BE2C (cell line): ENCODE measurements around the gene PRDM16.

Source experiments
- DNase-seq: peaks from one replicate; pipeline ENCODE4 v3.0.0-alpha.2; 2020
- H3K27me3 ChIP-seq: fragments of 250-450 bp; sonication (Bioruptor Pico); 2 replicates; pipeline ENCODE4 v1.5.1; 2020; ENCODE audit warnings: mild to moderate bottlenecking
- H3K36me3 ChIP-seq: fragments of 250-450 bp; sonication (Bioruptor Pico); 2 replicates; pipeline ENCODE4 v1.5.1; 2020; ENCODE audit warnings: mild to moderate bottlenecking
- H3K4me1 ChIP-seq: fragments of 250-450 bp; sonication (Bioruptor Pico); 2 replicates; pipeline ENCODE4 v1.5.1; 2020
- H3K4me3 ChIP-seq: 2 replicates; pipeline ENCODE4 v1.5.1; 2011; ENCODE audit warnings: low read depth, low read length
- H3K9me3 ChIP-seq: fragments of 250-450 bp; sonication (Bioruptor Pico); 2 replicates; pipeline ENCODE4 v1.5.1; 2020
- TF ChIP-seq, protein P1 (sequence below): IDR thresholded peaks from 2 replicates; pipeline ENCODE4 v1.5.1; 2012; ENCODE audit warnings: mild to moderate bottlenecking, low read depth, low read length

PRDM16 gene

DNA sequence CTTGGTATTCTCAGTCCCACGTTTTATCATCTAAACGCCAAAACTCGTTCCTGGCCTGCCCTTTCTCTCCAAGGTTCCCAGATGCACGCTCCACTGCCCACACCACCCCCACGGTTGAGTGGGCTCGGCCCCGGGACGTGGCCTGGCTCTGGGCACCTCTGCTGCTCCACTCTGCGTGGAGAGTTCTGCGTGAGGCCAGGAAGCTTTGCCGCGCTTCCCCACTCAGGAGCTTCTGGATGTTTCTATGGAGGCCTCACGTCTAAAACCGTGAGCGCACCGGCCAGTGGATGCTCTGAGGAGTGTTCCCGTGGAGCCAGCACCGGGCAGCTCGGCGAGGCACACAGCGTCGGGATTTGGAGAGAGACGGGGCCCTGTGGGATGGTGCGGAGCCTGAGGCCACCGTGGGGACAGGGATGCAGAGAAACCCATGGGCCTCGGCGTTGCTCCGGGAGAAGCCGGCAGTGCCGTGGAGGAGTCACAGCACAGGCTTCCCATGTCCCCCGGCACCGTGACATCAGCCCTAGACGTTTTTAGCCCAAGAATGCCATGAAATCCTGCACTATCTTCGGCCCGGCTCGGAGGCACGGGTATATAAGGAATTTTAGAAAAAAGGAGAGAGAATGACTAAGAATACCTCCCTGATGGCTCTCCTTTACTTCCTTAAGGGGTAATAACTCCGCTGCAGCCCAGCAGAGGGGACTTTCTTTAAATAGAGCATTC, 125.9 kb downstream of the PRDM16 start:
- H3K36me3 ChIP-seq, result no peaks in the 10 kb centered on the region
- no peaks in the 10 kb centered on the region for H3K27me3 ChIP-seq
- no peak overlapping the region for H3K4me3 ChIP-seq
- no peak for DNase-seq
- TF ChIP-seq, protein P1, sequence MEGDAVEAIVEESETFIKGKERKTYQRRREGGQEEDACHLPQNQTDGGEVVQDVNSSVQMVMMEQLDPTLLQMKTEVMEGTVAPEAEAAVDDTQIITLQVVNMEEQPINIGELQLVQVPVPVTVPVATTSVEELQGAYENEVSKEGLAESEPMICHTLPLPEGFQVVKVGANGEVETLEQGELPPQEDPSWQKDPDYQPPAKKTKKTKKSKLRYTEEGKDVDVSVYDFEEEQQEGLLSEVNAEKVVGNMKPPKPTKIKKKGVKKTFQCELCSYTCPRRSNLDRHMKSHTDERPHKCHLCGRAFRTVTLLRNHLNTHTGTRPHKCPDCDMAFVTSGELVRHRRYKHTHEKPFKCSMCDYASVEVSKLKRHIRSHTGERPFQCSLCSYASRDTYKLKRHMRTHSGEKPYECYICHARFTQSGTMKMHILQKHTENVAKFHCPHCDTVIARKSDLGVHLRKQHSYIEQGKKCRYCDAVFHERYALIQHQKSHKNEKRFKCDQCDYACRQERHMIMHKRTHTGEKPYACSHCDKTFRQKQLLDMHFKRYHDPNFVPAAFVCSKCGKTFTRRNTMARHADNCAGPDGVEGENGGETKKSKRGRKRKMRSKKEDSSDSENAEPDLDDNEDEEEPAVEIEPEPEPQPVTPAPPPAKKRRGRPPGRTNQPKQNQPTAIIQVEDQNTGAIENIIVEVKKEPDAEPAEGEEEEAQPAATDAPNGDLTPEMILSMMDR, result no peak
- no peaks in the 10 kb centered on the region for H3K4me1 ChIP-seq
- no peaks in the 10 kb centered on the region for H3K9me3 ChIP-seq

DNA sequence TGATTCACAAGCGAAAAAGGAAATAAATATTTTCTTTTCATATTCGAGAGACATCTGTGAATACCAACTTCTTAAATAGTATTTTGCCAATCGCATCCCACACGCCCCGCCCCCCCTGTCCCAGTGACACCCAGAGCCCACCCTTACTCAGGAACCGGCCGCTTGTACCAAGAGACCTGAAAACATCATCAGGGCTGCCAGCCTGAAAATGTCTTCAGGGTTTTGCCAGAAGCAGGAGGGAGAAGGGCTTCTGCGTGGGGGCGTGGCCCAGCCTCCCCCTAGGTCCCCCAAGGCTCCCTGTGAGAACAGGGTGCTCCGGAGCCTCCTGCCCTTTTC, 126.4 kb downstream of the PRDM16 start:
- TF ChIP-seq, protein P1, result no peak
- Histone ChIP-seq H3K27me3 (no peaks in the 10 kb centered on the region), H3K9me3 (no peaks in the 10 kb centered on the region), H3K4me1 (no peaks in the 10 kb centered on the region), H3K36me3 (no peaks in the 10 kb centered on the region), H3K4me3 (no peak overlapping the region)
- DNase-seq, result no peak

DNA sequence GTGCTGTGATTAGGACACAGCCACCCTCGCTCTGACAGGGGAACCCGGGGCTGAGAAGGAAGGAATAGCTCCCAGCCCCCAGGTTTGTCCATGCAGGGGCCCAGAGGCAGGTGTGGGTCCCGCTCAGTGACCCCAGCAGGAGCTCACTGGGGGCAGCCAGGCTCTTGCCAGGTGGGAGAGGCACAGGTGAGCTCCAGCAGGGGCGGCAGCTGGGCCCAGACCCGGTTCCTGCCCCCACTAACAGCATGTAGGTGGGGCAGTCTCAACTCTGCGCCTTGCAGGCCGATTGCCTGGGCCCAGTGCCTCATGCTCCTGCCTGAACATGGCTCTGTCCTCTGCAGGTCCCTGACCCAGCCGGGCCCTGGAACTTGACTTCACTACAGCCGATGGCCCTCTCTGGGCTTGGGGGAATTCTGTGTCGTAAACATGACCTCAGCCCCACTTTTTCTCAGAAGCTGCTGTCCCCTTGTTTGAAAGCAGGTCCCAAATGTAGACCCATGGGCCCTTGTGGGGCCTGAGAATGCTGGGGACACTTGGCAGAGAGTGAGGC, 127.0 kb downstream of the PRDM16 start:
- H3K4me1 ChIP-seq, result no peaks in the 10 kb centered on the region
- TF ChIP-seq, protein P1, result no peak
- no peak for DNase-seq
- no peaks in the 10 kb centered on the region for H3K9me3 ChIP-seq
- no peaks in the 10 kb centered on the region for H3K36me3 ChIP-seq
- H3K4me3 ChIP-seq, result no peak overlapping the region
- no peaks in the 10 kb centered on the region for H3K27me3 ChIP-seq

DNA sequence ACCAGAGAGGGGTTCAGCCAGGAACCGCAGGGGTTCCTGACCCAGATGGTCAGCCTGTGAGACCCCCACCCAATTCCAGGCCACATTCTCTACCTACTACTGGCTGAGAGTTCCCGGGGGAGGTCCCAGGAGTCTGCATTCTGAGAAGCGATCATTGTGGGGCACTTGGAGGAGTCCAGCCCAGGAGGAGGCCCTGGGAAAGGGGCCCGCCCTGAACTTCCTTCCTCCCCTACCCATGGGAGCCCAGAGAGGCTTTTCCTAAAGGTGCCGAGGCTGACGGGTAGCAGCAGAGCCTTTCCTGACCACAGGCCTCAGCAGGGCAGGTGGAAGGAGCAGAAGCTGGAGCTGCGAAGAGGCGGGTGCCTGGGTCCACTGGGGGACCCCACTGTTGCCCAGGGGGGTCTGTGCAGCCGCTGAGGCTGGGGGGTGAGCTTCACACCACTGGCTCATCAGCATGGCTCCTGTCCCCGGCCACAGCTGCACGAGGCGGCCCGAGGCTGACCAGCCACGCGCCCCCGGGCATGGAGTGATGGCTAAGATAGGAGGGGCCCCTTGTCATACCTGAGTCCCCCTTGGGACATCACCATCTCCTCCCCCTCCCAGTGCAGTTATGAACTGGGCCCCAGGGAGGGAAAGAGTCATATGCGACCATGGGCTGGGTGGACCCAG, 127.7 kb downstream of the PRDM16 start:
- H3K9me3 ChIP-seq, result no peaks in the 10 kb centered on the region
- DNase-seq, result no peak
- H3K4me1 ChIP-seq, result no peaks in the 10 kb centered on the region
- TF ChIP-seq, protein P1, result no peak
- H3K27me3 ChIP-seq, result no peaks in the 10 kb centered on the region
- H3K36me3 ChIP-seq, result no peaks in the 10 kb centered on the region
- H3K4me3 ChIP-seq, result no peak overlapping the region

DNA sequence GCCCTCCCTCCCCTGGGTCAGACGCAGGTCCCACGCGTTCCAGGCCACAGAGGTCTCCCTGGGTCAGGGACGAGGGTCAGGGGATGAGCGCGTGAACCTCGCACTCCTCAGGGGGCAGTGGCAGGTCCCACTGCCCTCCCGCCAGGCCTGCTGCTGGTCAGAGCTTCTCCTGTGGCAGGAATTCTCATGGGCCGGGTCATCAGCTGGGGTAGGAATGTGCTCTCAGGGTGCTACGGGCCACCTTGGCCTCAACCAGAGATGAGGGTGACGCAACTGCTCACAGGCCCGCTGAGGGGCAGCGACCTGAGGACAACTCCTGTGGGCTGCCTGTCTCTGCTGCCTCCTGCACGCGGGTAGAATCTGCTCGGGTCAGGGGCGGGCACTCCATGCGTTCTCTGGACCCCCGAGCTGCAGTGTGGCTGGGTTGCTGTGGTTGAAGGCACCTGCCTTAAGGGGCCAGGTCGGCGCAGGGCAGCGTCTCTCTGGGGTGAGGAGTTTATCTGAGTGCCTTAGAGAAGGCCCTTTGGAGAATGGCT, 128.8 kb downstream of the PRDM16 start:
- TF ChIP-seq, protein P1, result no peak
- no peak for DNase-seq
- Histone ChIP-seq H3K9me3 (no peaks in the 10 kb centered on the region), H3K27me3 (no peaks in the 10 kb centered on the region), H3K36me3 (no peaks in the 10 kb centered on the region), H3K4me3 (no peak overlapping the region), H3K4me1 (no peaks in the 10 kb centered on the region)
